PC-9 (cell line): ENCODE results near the gene EPB41L4A. TPM values are rescaled to one million over a fixed set of nuclear protein-coding genes. Genes with fewer than 3 reads are reported as not detected.

Experiments used
- BruUV-seq: library from RNA; stranded (reverse); fragments of 400-500 nt; replicated peaks from 2 replicates; lab custom pipeline; 2021; lab: Mats Ljungman, UMichigan
- CTCF ChIA-PET: fragments of 300-600 bp; sonication (Branson Sonifier 250); formaldehyde crosslinking; loops from one replicate; lab custom pipeline; 2022; ENCODE audit warnings: antibody characterized with exemption; lab: Charles Lee
- POLR2A ChIA-PET: fragments of 300-600 bp; sonication (Branson Sonifier 250); formaldehyde crosslinking; loops from one replicate; lab custom pipeline; 2022; ENCODE audit warnings: antibody characterized with exemption; ENCODE audit not compliant: unreplicated experiment; lab: Charles Lee
- DNase-seq, 2 experiments: peaks; one replicate each; pipeline versions ENCODE4 v3.0.0 to v3.0.0-alpha.2; 2015 to 2022; ENCODE audit warnings: mixed read lengths in 1 of 2
- H2AFZ ChIP-seq: fragments of 200-600 bp; sonication (generic); 2 replicates; pipeline ENCODE4 v1.8.1; 2017; ENCODE audit warnings: antibody characterized with exemption
- H3F3A ChIP-seq: fragments of 200-600 bp; sonication (generic); 2 replicates; pipeline ENCODE4 v1.8.1; 2017; ENCODE audit warnings: antibody characterized with exemption, mild to moderate bottlenecking, low read depth; ENCODE audit not compliant: insufficient read depth
- H3K27ac ChIP-seq: fragments of 200-600 bp; sonication (generic); 2 replicates; pipeline ENCODE4 v1.6.1; 2016; ENCODE audit warnings: mixed run types
- H3K27me3 ChIP-seq: fragments of 200-600 bp; sonication (generic); 2 replicates; pipeline ENCODE4 v1.6.1; 2016; ENCODE audit warnings: low read depth, mixed run types; ENCODE audit not compliant: insufficient read depth
- H3K36me3 ChIP-seq: fragments of 200-600 bp; sonication (generic); 2 replicates; pipeline ENCODE4 v1.6.1; 2016; ENCODE audit warnings: low read depth, mixed run types
- H3K4me1 ChIP-seq: fragments of 200-600 bp; sonication (generic); replicated peaks from 2 replicates; pipeline ENCODE4 v1.6.1; 2016; ENCODE audit warnings: mixed run types; ENCODE audit not compliant: insufficient read depth
- H3K4me2 ChIP-seq: fragments of 200-600 bp; sonication (generic); 2 replicates; pipeline ENCODE4 v1.6.1; 2017; ENCODE audit warnings: mixed run types
- H3K4me3 ChIP-seq: fragments of 200-600 bp; sonication (generic); 2 replicates; pipeline ENCODE4 v1.6.1; 2016; ENCODE audit warnings: mixed run types
- H3K79me2 ChIP-seq: fragments of 200-600 bp; sonication (generic); 2 replicates; pipeline ENCODE4 v1.6.1; 2017; ENCODE audit warnings: low read depth, mixed run types
- H3K9me2 ChIP-seq: fragments of 200-600 bp; sonication (generic); 2 replicates; pipeline ENCODE4 v1.8.1; 2017; ENCODE audit warnings: mild to moderate bottlenecking; ENCODE audit not compliant: insufficient read depth
- H3K9me3 ChIP-seq: fragments of 200-600 bp; sonication (generic); 2 replicates; pipeline ENCODE4 v1.8.1; 2016; ENCODE audit warnings: low read depth; ENCODE audit not compliant: insufficient read depth
- H4K20me1 ChIP-seq: fragments of 200-600 bp; sonication (generic); 2 replicates; pipeline ENCODE4 v1.8.1; 2017; ENCODE audit not compliant: insufficient read depth
- CTCF ChIP-seq: fragments of 200-600 bp; sonication (generic); conservative IDR thresholded peaks from 2 replicates; pipeline ENCODE4 v1.6.1; 2017; ENCODE audit warnings: mixed run types, antibody characterized with exemption, mild to moderate bottlenecking, moderate library complexity
- EZH2 ChIP-seq: fragments of 200-600 bp; sonication (generic); IDR thresholded peaks from 2 replicates; pipeline ENCODE4 v1.8.0; 2017; ENCODE audit warnings: antibody characterized with exemption, low read depth
- intact Hi-C: fragments of 100-400 bp; cut with micrococcal nuclease; formaldehyde crosslinking; loops from one replicate; pipeline ENCODE4 v1.10.0; 2022; ENCODE audit not compliant: unreplicated experiment
- total RNA-seq: library from RNA; stranded (reverse); gene quantifications from 2 replicates; pipeline ENCODE4 v1.2.3, GENCODE V29; 2021

The EPB41L4A gene
- total RNA-seq, 1 experiment from 2014 or later, result 9.4 TPM

- ChIA-PET CTCF (no interaction called here), POLR2A (no interaction called here)
- Histone ChIP-seq H3K4me2 (no peak overlapping the region), H3K4me3 (no peak overlapping the region), H3K27ac (no peak overlapping the region), H2AFZ (no peak overlapping the region), H3K79me2 (no peaks in the 10 kb centered on the region), H3K27me3 (no peaks in the 10 kb centered on the region), H3K4me1 (no peaks in the 10 kb centered on the region), H3K9me3 (no peaks in the 10 kb centered on the region), H3F3A (no peaks in the 10 kb centered on the region), H4K20me1 (no peaks in the 10 kb centered on the region; the same call in 1 of the 2 replicates), H3K9me2 (no peaks in the 10 kb centered on the region), H3K36me3 (no peaks in the 10 kb centered on the region)
- no peak for DNase-seq
- no TSS peak for BruUV-seq
- TF ChIP-seq EZH2 (no peak), CTCF (no peak)
- intact Hi-C loops, result no loop called here
These were observed 34.6 kb downstream of the EPB41L4A start for GRCh38 chr5:112384523-112384922.

- H3F3A ChIP-seq, result no peaks in the 10 kb centered on the region
- intact Hi-C loops, result no loop called here
- H3K36me3 ChIP-seq, result no peaks in the 10 kb centered on the region
- no peaks in the 10 kb centered on the region for H3K4me1 ChIP-seq
- BruUV-seq, result no TSS peak
- no peak overlapping the region for H3K27ac ChIP-seq
- H3K4me2 ChIP-seq, result no peak overlapping the region
- TF ChIP-seq EZH2, result no peak
- no peak for TF ChIP-seq CTCF
- no peak overlapping the region for H2AFZ ChIP-seq
- H3K9me3 ChIP-seq, result no peaks in the 10 kb centered on the region
- ChIA-PET POLR2A (no interaction called here), CTCF (no interaction called here)
- H3K9me2 ChIP-seq, result no peaks in the 10 kb centered on the region
- no peaks in the 10 kb centered on the region for H3K79me2 ChIP-seq
- no peak overlapping the region for H3K4me3 ChIP-seq
- no peak for DNase-seq
- no peaks in the 10 kb centered on the region for H3K27me3 ChIP-seq
- no peaks in the 10 kb centered on the region; the same call in 1 of the 2 replicates for H4K20me1 ChIP-seq
These were observed 36.2 kb downstream of the EPB41L4A start for GRCh38 chr5:112382886-112383285.

GRCh38 chr5:112381521-112381920 is 37.6 kb downstream of the EPB41L4A start:
- H3K36me3 ChIP-seq, result no peaks in the 10 kb centered on the region
- TF ChIP-seq CTCF, result no peak
- TF ChIP-seq EZH2, result no peak
- H3K9me2 ChIP-seq, result no peaks in the 10 kb centered on the region
- ChIA-PET CTCF (no interaction called here), POLR2A (no interaction called here)
- intact Hi-C loops, result no loop called here
- no peaks in the 10 kb centered on the region for H3K79me2 ChIP-seq
- H3K4me2 ChIP-seq, result no peak overlapping the region
- H3K4me3 ChIP-seq, result no peak overlapping the region
- no peaks in the 10 kb centered on the region for H3K4me1 ChIP-seq
- no TSS peak for BruUV-seq
- no peak overlapping the region for H3K27ac ChIP-seq
- DNase-seq, result no peak
- H3K9me3 ChIP-seq, result no peaks in the 10 kb centered on the region
- H4K20me1 ChIP-seq, result no peaks in the 10 kb centered on the region; the same call in 1 of the 2 replicates
- H2AFZ ChIP-seq, result no peak overlapping the region
- no peaks in the 10 kb centered on the region for H3F3A ChIP-seq
- no peaks in the 10 kb centered on the region for H3K27me3 ChIP-seq
